GM12878 (cell line): Measurements from ENCODE around the gene RFX3. TPM values are rescaled to one million over a fixed set of nuclear protein-coding genes. Genes with fewer than 3 reads are reported as not detected.

ENCODE experiments used
- BACH1 ChIP-seq: fragments of 450-650 bp; IDR thresholded peaks from 2 replicates; pipeline ENCODE4 v1.6.1; 2017; ENCODE audit warnings: mild to moderate bottlenecking, borderline replicate concordance
- BHLHE40 ChIP-seq, 2 experiments: fragments of 450-650 bp in 1 of 2; IDR thresholded peaks; 2 replicates each; pipeline ENCODE4 v1.6.1; 2011 to 2017; ENCODE audit warnings: low read depth in 2 of 2, borderline replicate concordance in 1 of 2, improper control_type of control experiment in 1 of 2, low read length in 1 of 2, mild to moderate bottlenecking in 1 of 2
- CHD1 ChIP-seq: IDR thresholded peaks from 2 replicates; pipeline ENCODE4 v1.6.1; 2012; ENCODE audit warnings: low read depth, low read length, improper control_type of control experiment
- DPF2 ChIP-seq: fragments of 450-650 bp; IDR thresholded peaks from 2 replicates; pipeline ENCODE4 v1.6.1; 2017; ENCODE audit warnings: mild to moderate bottlenecking
- HDGF ChIP-seq: fragments of 450-650 bp; IDR thresholded peaks from 2 replicates; pipeline ENCODE4 v1.6.1; 2016; ENCODE audit warnings: antibody characterized with exemption
- KDM1A ChIP-seq: fragments of 200-600 bp; sonication (generic); IDR thresholded peaks from 2 replicates; pipeline ENCODE4 v1.6.1; 2016; ENCODE audit warnings: borderline replicate concordance
- PAX8 ChIP-seq: fragments of 450-650 bp; IDR thresholded peaks from 2 replicates; pipeline ENCODE4 v1.6.1; 2017; ENCODE audit warnings: mild to moderate bottlenecking, moderate library complexity
- SMAD1 ChIP-seq: fragments of 450-650 bp; IDR thresholded peaks from 2 replicates; pipeline ENCODE4 v1.6.1; 2018; ENCODE audit warnings: mild to moderate bottlenecking, low read depth; ENCODE audit not compliant: partially characterized antibody
- SREBF1 ChIP-seq: IDR thresholded peaks from 2 replicates; pipeline ENCODE4 v1.6.1; 2012; ENCODE audit warnings: mild to moderate bottlenecking, low read length
- SRF ChIP-seq, 2 experiments: IDR thresholded peaks; 2 replicates each; pipeline ENCODE4 v1.6.1; 2011; ENCODE audit warnings: low read depth in 2 of 2, low read length in 2 of 2, mild to moderate bottlenecking in 1 of 2, moderate library complexity in 1 of 2
- YBX1 ChIP-seq: fragments of 450-650 bp; IDR thresholded peaks from 2 replicates; pipeline ENCODE4 v1.6.1; 2016; ENCODE audit warnings: antibody characterized with exemption
- polyA plus RNA-seq, 11 experiments: library from polyadenylated mRNA; depleted of rRNA in 4 of 11; unstranded in 6 of 11; stranded (reverse) in 5 of 11; fragments of >200 nt; fragmentation: Nextera tagmentation in 4 of 11; fragmentation: Illumina TruSeq in 1 of 11; extraction: Ambion mirVana in 4 of 11; extraction: Trizol in 1 of 11; gene quantifications; 1 replicate in 1 of 11; 2 replicates in 10 of 11; pipeline versions ENCODE4 v1.2.1 to v1.2.3, GENCODE V29; 2011 to 2016; ENCODE audit warnings: inconsistent platforms in 2 of 11, missing spikeins in 2 of 11, low read depth in 1 of 11
- total RNA-seq, 4 experiments: library from RNA; depleted of rRNA in 3 of 4; stranded (reverse); fragments of >200 nt in 3 of 4; fragmentation: Illumina TruSeq in 1 of 4; extraction: Trizol in 1 of 4; gene quantifications; 2 replicates each; pipeline versions ENCODE4 v1.2.1 to v1.2.3, GENCODE V29; 2013 to 2021
- TF ChIP-seq, protein P1 (sequence below): IDR thresholded peaks from 2 replicates; pipeline ENCODE4 v1.6.1; 2011; ENCODE audit warnings: borderline replicate concordance, low read depth, mild to moderate bottlenecking, moderate library complexity, low read length; ENCODE audit not compliant: insufficient read depth, poor library complexity, severe bottlenecking
- TF ChIP-seq, protein P2 (sequence below): fragments of 450-650 bp; formaldehyde crosslinking; IDR thresholded peaks from 2 replicates; pipeline ENCODE4 v1.4.0; 2022; ENCODE audit warnings: mild to moderate bottlenecking, moderate library complexity
- TF ChIP-seq, protein P3 (sequence below): IDR thresholded peaks from 2 replicates; pipeline ENCODE4 v1.6.1; 2012; ENCODE audit warnings: low read length, inconsistent platforms
- TF ChIP-seq, protein P4 (sequence below): fragments of 450-650 bp; IDR thresholded peaks from 2 replicates; pipeline ENCODE4 v1.6.1; 2016; ENCODE audit warnings: mild to moderate bottlenecking
- TF ChIP-seq, protein P5 (sequence below): IDR thresholded peaks from 2 replicates; pipeline ENCODE4 v1.6.1; 2012; ENCODE audit warnings: improper control_type of control experiment, low read depth, low read length; ENCODE audit not compliant: insufficient replicate concordance

RFX3 gene
- total and polyA plus RNA-seq, 10 of the 15 experiments (the other 5 are each of a cell fraction or from before 2014, with no cell fraction given), result 1.2 to 26.4 (median 6.7) TPM

DNA sequence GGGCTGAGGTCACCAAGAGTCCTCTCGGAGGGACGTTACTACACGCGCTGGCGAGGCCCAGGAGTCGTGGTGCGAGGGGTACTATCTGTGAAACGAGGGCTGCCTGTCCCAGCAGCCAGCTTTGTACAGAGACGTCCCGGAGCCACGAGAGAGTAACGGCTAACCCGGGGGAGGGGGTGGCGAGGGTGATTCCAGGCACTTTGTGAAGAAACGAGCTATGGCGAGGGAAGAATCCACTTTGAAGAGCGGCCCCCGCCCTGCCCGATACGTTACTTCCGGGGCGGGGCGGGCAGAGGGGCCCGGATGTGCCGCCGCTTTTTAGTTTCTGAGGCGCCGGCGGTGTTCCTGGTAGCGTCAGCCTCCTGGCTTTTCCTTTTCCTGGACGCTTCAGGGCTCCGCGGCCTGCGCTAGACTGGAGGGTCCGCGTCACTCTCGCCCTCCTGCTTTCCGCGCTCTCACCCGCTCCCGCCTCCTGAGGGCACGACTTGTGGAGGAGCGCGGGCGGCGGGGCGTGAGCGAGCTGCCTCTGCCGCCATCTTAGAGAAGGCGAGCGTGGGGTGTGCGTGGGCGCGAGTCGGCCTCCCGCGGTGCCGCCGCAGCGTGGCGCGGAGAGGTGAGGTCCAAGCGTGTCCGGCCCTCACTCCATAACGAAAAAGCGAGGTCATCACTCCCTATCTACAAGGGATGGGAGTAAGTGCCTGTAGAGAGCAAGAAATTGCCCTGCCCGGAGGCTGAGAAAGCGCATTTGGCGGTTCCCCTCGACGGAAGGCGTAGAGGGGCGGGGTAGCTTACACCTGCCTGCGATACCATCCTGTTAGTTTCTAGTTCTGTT is 580 bp upstream of the RFX3 start (continued):
- TF ChIP-seq SRF (IDR thresholded peaks at IDR 0.05; ENCODE audit: low read depth in 2 of 2, low read length in 2 of 2) (0 out of 4 replicates have a peak, but pooled peaks of 1 of the 2 experiments have one; percentile 5), CHD1 (peak; percentile 70; the same call in 1 of the 2 replicates), BACH1 (peak; percentile 90), SMAD1 (peak; percentile 81), HDGF (no peak), SREBF1 (no peak), PAX8 (no peak), YBX1 (no peak), DPF2 (peak; percentile 89), KDM1A (no peak), BHLHE40 (IDR thresholded peaks at IDR 0.05; ENCODE audit: borderline replicate concordance in 1 of 2, low read depth in 2 of 2, low read length in 1 of 2) (peak; percentile 21 to 70; a peak in 3 of 4 replicates)
- TF ChIP-seq, protein P1, sequence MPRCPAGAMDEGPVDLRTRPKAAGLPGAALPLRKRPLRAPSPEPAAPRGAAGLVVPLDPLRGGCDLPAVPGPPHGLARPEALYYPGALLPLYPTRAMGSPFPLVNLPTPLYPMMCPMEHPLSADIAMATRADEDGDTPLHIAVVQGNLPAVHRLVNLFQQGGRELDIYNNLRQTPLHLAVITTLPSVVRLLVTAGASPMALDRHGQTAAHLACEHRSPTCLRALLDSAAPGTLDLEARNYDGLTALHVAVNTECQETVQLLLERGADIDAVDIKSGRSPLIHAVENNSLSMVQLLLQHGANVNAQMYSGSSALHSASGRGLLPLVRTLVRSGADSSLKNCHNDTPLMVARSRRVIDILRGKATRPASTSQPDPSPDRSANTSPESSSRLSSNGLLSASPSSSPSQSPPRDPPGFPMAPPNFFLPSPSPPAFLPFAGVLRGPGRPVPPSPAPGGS, result peak; percentile 13
- TF ChIP-seq, protein P2, sequence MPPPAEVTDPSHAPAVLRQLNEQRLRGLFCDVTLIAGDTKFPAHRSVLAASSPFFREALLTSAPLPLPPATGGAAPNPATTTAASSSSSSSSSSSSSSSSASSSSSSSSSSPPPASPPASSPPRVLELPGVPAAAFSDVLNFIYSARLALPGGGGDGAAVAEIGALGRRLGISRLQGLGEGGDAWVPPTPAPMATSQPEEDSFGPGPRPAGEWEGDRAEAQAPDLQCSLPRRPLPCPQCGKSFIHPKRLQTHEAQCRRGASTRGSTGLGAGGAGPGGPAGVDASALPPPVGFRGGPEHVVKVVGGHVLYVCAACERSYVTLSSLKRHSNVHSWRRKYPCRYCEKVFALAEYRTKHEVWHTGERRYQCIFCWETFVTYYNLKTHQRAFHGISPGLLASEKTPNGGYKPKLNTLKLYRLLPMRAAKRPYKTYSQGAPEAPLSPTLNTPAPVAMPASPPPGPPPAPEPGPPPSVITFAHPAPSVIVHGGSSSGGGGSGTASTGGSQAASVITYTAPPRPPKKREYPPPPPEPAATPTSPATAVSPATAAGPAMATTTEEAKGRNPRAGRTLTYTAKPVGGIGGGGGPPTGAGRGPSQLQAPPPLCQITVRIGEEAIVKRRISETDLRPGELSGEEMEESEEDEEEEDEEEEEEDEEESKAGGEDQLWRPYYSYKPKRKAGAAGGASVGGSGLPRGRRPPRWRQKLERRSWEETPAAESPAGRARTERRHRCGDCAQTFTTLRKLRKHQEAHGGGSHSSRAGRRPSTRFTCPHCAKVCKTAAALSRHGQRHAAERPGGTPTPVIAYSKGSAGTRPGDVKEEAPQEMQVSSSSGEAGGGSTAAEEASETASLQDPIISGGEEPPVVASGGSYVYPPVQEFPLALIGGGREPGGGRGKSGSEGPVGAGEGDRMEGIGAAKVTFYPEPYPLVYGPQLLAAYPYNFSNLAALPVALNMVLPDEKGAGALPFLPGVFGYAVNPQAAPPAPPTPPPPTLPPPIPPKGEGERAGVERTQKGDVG, result no peak
- TF ChIP-seq, protein P3, sequence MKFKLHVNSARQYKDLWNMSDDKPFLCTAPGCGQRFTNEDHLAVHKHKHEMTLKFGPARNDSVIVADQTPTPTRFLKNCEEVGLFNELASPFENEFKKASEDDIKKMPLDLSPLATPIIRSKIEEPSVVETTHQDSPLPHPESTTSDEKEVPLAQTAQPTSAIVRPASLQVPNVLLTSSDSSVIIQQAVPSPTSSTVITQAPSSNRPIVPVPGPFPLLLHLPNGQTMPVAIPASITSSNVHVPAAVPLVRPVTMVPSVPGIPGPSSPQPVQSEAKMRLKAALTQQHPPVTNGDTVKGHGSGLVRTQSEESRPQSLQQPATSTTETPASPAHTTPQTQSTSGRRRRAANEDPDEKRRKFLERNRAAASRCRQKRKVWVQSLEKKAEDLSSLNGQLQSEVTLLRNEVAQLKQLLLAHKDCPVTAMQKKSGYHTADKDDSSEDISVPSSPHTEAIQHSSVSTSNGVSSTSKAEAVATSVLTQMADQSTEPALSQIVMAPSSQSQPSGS, result no peak; the same call in 1 of the 2 replicates
- TF ChIP-seq, protein P4, sequence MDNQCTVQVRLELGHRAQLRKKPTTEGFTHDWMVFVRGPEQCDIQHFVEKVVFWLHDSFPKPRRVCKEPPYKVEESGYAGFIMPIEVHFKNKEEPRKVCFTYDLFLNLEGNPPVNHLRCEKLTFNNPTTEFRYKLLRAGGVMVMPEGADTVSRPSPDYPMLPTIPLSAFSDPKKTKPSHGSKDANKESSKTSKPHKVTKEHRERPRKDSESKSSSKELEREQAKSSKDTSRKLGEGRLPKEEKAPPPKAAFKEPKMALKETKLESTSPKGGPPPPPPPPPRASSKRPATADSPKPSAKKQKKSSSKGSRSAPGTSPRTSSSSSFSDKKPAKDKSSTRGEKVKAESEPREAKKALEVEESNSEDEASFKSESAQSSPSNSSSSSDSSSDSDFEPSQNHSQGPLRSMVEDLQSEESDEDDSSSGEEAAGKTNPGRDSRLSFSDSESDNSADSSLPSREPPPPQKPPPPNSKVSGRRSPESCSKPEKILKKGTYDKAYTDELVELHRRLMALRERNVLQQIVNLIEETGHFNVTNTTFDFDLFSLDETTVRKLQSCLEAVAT, result peak; percentile 77
- TF ChIP-seq, protein P5, sequence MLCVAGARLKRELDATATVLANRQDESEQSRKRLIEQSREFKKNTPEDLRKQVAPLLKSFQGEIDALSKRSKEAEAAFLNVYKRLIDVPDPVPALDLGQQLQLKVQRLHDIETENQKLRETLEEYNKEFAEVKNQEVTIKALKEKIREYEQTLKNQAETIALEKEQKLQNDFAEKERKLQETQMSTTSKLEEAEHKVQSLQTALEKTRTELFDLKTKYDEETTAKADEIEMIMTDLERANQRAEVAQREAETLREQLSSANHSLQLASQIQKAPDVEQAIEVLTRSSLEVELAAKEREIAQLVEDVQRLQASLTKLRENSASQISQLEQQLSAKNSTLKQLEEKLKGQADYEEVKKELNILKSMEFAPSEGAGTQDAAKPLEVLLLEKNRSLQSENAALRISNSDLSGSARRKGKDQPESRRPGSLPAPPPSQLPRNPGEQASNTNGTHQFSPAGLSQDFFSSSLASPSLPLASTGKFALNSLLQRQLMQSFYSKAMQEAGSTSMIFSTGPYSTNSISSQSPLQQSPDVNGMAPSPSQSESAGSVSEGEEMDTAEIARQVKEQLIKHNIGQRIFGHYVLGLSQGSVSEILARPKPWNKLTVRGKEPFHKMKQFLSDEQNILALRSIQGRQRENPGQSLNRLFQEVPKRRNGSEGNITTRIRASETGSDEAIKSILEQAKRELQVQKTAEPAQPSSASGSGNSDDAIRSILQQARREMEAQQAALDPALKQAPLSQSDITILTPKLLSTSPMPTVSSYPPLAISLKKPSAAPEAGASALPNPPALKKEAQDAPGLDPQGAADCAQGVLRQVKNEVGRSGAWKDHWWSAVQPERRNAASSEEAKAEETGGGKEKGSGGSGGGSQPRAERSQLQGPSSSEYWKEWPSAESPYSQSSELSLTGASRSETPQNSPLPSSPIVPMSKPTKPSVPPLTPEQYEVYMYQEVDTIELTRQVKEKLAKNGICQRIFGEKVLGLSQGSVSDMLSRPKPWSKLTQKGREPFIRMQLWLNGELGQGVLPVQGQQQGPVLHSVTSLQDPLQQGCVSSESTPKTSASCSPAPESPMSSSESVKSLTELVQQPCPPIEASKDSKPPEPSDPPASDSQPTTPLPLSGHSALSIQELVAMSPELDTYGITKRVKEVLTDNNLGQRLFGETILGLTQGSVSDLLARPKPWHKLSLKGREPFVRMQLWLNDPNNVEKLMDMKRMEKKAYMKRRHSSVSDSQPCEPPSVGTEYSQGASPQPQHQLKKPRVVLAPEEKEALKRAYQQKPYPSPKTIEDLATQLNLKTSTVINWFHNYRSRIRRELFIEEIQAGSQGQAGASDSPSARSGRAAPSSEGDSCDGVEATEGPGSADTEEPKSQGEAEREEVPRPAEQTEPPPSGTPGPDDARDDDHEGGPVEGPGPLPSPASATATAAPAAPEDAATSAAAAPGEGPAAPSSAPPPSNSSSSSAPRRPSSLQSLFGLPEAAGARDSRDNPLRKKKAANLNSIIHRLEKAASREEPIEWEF, result no peak
